Nephron progenitor cell (in vitro differentiated cells): ENCODE measurements around the gene CCDC57.

Experiments used
- DNase-seq: peaks from one replicate; pipeline ENCODE4 v3.0.0; 2021
- H3K27ac Mint-ChIP-seq: 2 replicates; pipeline ENCODE4 v1.8.0; 2021; ENCODE audit warnings: mild to moderate bottlenecking, moderate library complexity, mixed read lengths
- H3K27me3 Mint-ChIP-seq: 2 replicates; pipeline ENCODE4 v1.8.0; 2021; ENCODE audit warnings: mild to moderate bottlenecking, low read depth, mixed read lengths; ENCODE audit not compliant: poor library complexity
- H3K36me3 Mint-ChIP-seq: 2 replicates; pipeline ENCODE4 v1.8.0; 2021; ENCODE audit warnings: low read depth, mixed read lengths
- H3K4me1 Mint-ChIP-seq: 2 replicates; pipeline ENCODE4 v1.8.0; 2021; ENCODE audit warnings: mixed read lengths
- H3K4me3 Mint-ChIP-seq: 2 replicates; pipeline ENCODE4 v1.8.0; 2021; ENCODE audit warnings: mild to moderate bottlenecking, moderate library complexity, mixed read lengths
- H3K9me3 Mint-ChIP-seq: 2 replicates; pipeline ENCODE4 v1.8.0; 2021; ENCODE audit warnings: mild to moderate bottlenecking, moderate library complexity, mixed read lengths
- CTCF ChIP-seq: fragments of 200-600 bp; sonication (generic); IDR thresholded peaks from 2 replicates; pipeline ENCODE4 v1.5.0; 2021; ENCODE audit warnings: antibody characterized with exemption

The CCDC57 gene

GRCh38 chr17:82065193-82065637, 147.4 kb downstream of the CCDC57 start:
- DNase-seq: peak; percentile 50
- TF ChIP-seq CTCF: no peak
- no peaks in the 10 kb centered on the region for H3K9me3 Mint-ChIP-seq

GRCh38 chr17:82064433-82065192, 148.0 kb downstream of the CCDC57 start:
- no peak for TF ChIP-seq CTCF
- Mint-ChIP-seq H3K27ac (no peak overlapping the region), H3K9me3 (no peaks in the 10 kb centered on the region), H3K4me1 (peaks cover 4% of the 10 kb centered on the region), H3K36me3 (no peaks in the 10 kb centered on the region), H3K27me3 (peaks cover 9% of the 10 kb centered on the region), H3K4me3 (peak overlapping the region; percentile 76)
- no peak for DNase-seq

More at GRCh38 chr17:82065193-82065637, 147.4 kb downstream of the CCDC57 start:
- Mint-ChIP-seq H3K4me3 (peak overlapping the region; percentile 76), H3K36me3 (no peaks in the 10 kb centered on the region), H3K27ac (no peak overlapping the region), H3K4me1 (peaks cover 4% of the 10 kb centered on the region), H3K27me3 (peaks cover 13% of the 10 kb centered on the region)

GRCh38 chr17:82063424-82064415, 148.9 kb downstream of the CCDC57 start:
- no peaks in the 10 kb centered on the region for H3K9me3 Mint-ChIP-seq
- peaks cover 3% of the 10 kb centered on the region for H3K27me3 Mint-ChIP-seq
- H3K27ac Mint-ChIP-seq: no peak overlapping the region
- no peak for DNase-seq
- peaks cover 4% of the 10 kb centered on the region for H3K4me1 Mint-ChIP-seq
- peak overlapping the region; percentile 76 for H3K4me3 Mint-ChIP-seq
- no peak for TF ChIP-seq CTCF
- no peaks in the 10 kb centered on the region for H3K36me3 Mint-ChIP-seq

GRCh38 chr17:82062984-82063368, 149.7 kb downstream of the CCDC57 start:
- TF ChIP-seq CTCF: no peak
- no peaks in the 10 kb centered on the region for H3K27me3 Mint-ChIP-seq
- no peaks in the 10 kb centered on the region for H3K36me3 Mint-ChIP-seq
- H3K9me3 Mint-ChIP-seq: no peaks in the 10 kb centered on the region
- no peak overlapping the region for H3K4me3 Mint-ChIP-seq
- H3K27ac Mint-ChIP-seq: no peak overlapping the region
- H3K4me1 Mint-ChIP-seq: peaks cover 4% of the 10 kb centered on the region
- no peak for DNase-seq

- H3K36me3 Mint-ChIP-seq: no peaks in the 10 kb centered on the region
- peaks cover 4% of the 10 kb centered on the region for H3K4me1 Mint-ChIP-seq
- H3K27ac Mint-ChIP-seq: no peak overlapping the region
- H3K4me3 Mint-ChIP-seq: no peak overlapping the region
- DNase-seq: no peak
- H3K27me3 Mint-ChIP-seq: no peaks in the 10 kb centered on the region
- TF ChIP-seq CTCF: no peak
- no peaks in the 10 kb centered on the region for H3K9me3 Mint-ChIP-seq
These were observed 150.3 kb downstream of the CCDC57 start for GRCh38 chr17:82062076-82062983.
